Psoas muscle (tissue), 8 donors: Measurements from ENCODE around the gene MRPL53. TPM values are rescaled to one million over a fixed set of nuclear protein-coding genes. Genes with fewer than 3 reads are reported as not detected.

ENCODE experiments used
- ATAC-seq, 4 donors: fragments of 200-7000 bp; cut with Tn5 transposase; one replicate each; pipeline ENCODE4 v1.9.1; 2020; ENCODE audit warnings: moderate library complexity in 3 of 4, mild to moderate bottlenecking in 2 of 4
- DNase-seq, 2 donors: peaks; one replicate each; pipeline ENCODE4 v3.0.0-alpha.2; 2020
- H3K27ac ChIP-seq: fragments of 200-600 bp; one replicate; pipeline ENCODE4 v1.8.0; 2022
- H3K27me3 ChIP-seq, 3 donors: fragments of 200-600 bp in 1 of 3; one replicate each; pipeline versions ENCODE4 v1.6.1 to v1.8.0; 2013 to 2022; ENCODE audit warnings: low read length in 2 of 3, mild to moderate bottlenecking in 2 of 3, moderate library complexity in 1 of 3; ENCODE audit not compliant: insufficient read depth in 3 of 3
- H3K36me3 ChIP-seq, 2 donors: fragments of 200-600 bp in 1 of 2; one replicate each; pipeline versions ENCODE4 v1.6.1 to v1.8.0; 2013 to 2022; ENCODE audit warnings: low read depth in 1 of 2, mild to moderate bottlenecking in 1 of 2, moderate library complexity in 1 of 2; ENCODE audit not compliant: insufficient read depth in 1 of 2
- H3K4me1 ChIP-seq: fragments of 200-600 bp; one replicate; pipeline ENCODE4 v1.8.0; 2022
- H3K4me3 ChIP-seq: fragments of 200-600 bp; one replicate; pipeline ENCODE4 v1.8.0; 2022; ENCODE audit warnings: mild to moderate bottlenecking
- H3K9me3 ChIP-seq: fragments of 200-600 bp; one replicate; pipeline ENCODE4 v1.8.0; 2022
- CTCF ChIP-seq: fragments of 200-600 bp; IDR thresholded peaks from one replicate; pipeline ENCODE4 v1.8.0; 2022; ENCODE audit warnings: antibody characterized with exemption
- WGBS, 3 donors: extraction: QIAGEN DNeasy Blood & Tissue Kit; methylation state at CpG; one replicate each; pipeline versions ENCODE4 v1.1.6 to v1.1.7; 2013; 5-methylcytosine and 5-hydroxymethylcytosine counted together
- intact Hi-C, 2 donors: fragments of 100-400 bp; cut with DNase I; formaldehyde crosslinking; loops; one replicate each; pipeline versions ENCODE4 v1.11.0 to v1.14.2; 2022
- polyA plus RNA-seq, 3 donors: library from polyadenylated mRNA; stranded (reverse); fragments of 200-250 nt; gene quantifications; one replicate each; pipeline ENCODE4 v1.2.3, GENCODE V29; 2013
- total RNA-seq, 4 donors: library from RNA; stranded (reverse); fragmentation: NEBNext Ultra II Directional in 2 of 4; extraction: Animal tissue kit (Norgen Biotek cat#: 25700) in 2 of 4; gene quantifications; one replicate each; pipeline versions ENCODE4 v1.2.1 to v1.2.4, GENCODE V29; 2021 to 2023
- donor health status: healthy with polysubstance abuse.
- donor health status: DM: no; HTN: no; CAD: no; lungs with moderate emphysema.
- donor health status: Bipolar disorder and iron deficiency.
- donor health status: healthy.
- donor health status: DM: yes; HTN: yes; CAD: no.
- donor health status: DM: no; HTN: no; CAD: no.
- donor health status: DM: no; HTN: no; CAD: no.
- donor health status: DM: yes; HTN: yes; CAD: no.

The MRPL53 gene
- total and polyA plus RNA-seq, 7 donors = 63.7 to 157 (median 118) TPM

- Histone ChIP-seq H3K27ac (no peak within 1 kb of the TSS), H3K36me3 (no peaks in the 10 kb centered on the region), H3K4me1 (peaks cover 17% of the 10 kb centered on the region), H3K4me3 (peak within 1 kb of the TSS; percentile 25), H3K27me3 (peaks cover 0 to 97% (median 45%) of the 10 kb centered on the region in 3 donors), H3K9me3 (no peaks in the 10 kb centered on the region)
- peak in 1 of 4 donors; percentile 17 for ATAC-seq
- TF ChIP-seq CTCF = no peak
- WGBS, 3 donors = 4 to 9% (median 7%) methylated on average over 75 to 82 of the region's 82 CpGs
- DNase-seq = no peak
- intact Hi-C loops = no loop called here
These were observed 42.1 kb upstream of the MRPL53 start, which contains the start of gene TLX2 for GRCh38 chr2:74514368-74515270. TLX2 (plus strand) TSS chr2:74514450; CDS start chr2:74514807, 357 bp downstream.

GRCh38 chr2:74513605-74514367 is 41.3 kb upstream of the MRPL53 start:
- WGBS, 3 donors = 6 to 9% (median 7%) methylated on average over 45 to 52 of the region's 52 CpGs
- intact Hi-C loops = no loop called here
- peaks cover 17% of the 10 kb centered on the region for H3K4me1 ChIP-seq

GRCh38 chr2:74512744-74513604 is 40.5 kb upstream of the MRPL53 start:
- Histone ChIP-seq H3K27me3 (peaks cover 0 to 90% (median 43%) of the 10 kb centered on the region in 3 donors), H3K4me1 (peaks cover 21% of the 10 kb centered on the region), H3K36me3 (no peaks in the 10 kb centered on the region), H3K4me3 (no peak overlapping the region), H3K27ac (no peak overlapping the region), H3K9me3 (no peaks in the 10 kb centered on the region)
- ATAC-seq = no peak
- 7 to 13% (median 11%) methylated on average over 21 to 36 of the region's 36 CpGs for WGBS, 3 donors
- TF ChIP-seq CTCF = no peak
- DNase-seq = no peak
- intact Hi-C loops = no loop called here

More at GRCh38 chr2:74513605-74514367, 41.3 kb upstream of the MRPL53 start:
- Histone ChIP-seq H3K9me3 (no peaks in the 10 kb centered on the region), H3K27ac (no peak overlapping the region), H3K27me3 (peaks cover 0 to 93% (median 41%) of the 10 kb centered on the region in 3 donors), H3K36me3 (no peaks in the 10 kb centered on the region), H3K4me3 (no peak overlapping the region)
- ATAC-seq (no peak), DNase-seq (no peak)
- no peak for TF ChIP-seq CTCF
